HG03439 (cell line): ENCODE measurements around the gene SNCB.

ENCODE experiments used
- ATAC-seq: cut with Tn5 transposase; IDR thresholded peaks from one replicate; pipeline ENCODE4 v1.9.1; 2021; ENCODE audit warnings: mild to moderate bottlenecking, moderate library complexity; ENCODE audit not compliant: unreplicated experiment

SNCB gene

DNA sequence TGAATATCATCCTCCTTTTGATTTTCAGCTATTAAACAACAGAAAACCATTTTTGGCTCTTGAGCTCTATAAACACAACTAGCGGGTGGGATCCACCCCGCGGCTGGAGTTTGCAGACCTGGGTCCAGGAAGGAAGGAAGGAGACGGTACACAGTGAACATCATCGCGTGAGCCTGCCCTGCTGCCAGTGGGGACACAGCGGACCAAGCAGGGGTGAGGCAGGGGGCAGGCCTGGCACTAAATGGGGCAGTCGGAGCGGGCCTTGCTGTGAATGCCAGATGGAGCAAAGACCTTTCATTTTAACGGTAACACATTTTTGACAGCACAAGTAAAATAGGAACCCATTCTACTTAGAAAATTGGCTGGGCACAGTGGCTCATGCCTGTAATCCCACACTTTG lies 31.3 kb upstream of the SNCB start:
- ATAC-seq = no peak

DNA sequence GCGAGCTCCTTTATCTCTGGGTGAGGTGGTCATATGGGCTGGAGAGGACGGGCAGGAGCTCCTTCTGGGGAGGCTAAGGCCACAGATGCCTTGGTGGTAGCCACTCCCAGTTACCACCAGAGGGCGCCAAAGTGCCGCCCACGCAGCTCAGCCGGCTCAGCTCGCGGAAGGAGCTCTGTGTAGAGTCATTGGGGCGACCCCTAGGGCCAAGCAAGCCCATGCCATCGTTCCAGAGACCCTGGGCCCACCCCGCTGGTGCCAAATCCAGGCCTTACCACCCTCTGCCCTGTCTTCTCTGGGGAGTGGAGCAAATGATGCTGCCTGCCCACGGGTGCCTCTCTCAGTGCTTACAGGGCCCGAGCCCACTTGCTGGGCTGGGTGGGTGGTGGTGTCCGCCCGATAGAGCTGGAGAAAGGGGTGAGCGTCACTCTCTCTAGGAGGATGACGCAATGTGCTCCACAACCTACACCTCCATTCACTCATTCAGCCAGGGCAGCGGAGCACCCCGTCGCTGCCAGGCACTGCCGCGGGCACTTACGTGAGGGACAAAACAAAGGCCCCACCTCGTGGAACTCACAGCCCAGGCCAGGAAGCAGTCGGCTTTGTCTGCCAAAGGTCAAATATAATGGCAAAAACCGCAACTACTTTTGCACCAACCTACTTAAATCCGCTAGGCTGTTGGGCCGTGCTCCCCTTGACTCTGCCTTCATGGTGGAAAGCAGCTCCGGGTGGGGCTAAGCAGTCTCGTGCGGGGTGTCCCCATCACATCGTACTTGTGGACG lies 30.7 kb upstream of the SNCB start:
- ATAC-seq = no peak

DNA sequence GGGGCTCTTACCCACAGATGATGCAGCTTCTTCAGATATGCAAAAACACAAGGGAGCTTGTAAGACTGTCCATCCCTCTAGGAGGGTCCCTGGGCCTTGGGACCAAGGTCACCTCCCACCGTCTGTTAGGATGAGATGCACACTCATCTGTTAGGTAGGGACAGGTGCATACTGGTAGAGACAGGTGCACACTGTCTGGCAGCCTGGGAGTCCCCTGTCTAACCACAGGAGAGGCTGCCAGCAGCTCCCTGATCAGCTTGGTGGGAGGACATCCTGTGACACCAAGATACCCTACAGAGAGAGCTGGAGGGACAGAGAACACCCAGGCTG lies 30.2 kb upstream of the SNCB start:
- no peak for ATAC-seq

DNA sequence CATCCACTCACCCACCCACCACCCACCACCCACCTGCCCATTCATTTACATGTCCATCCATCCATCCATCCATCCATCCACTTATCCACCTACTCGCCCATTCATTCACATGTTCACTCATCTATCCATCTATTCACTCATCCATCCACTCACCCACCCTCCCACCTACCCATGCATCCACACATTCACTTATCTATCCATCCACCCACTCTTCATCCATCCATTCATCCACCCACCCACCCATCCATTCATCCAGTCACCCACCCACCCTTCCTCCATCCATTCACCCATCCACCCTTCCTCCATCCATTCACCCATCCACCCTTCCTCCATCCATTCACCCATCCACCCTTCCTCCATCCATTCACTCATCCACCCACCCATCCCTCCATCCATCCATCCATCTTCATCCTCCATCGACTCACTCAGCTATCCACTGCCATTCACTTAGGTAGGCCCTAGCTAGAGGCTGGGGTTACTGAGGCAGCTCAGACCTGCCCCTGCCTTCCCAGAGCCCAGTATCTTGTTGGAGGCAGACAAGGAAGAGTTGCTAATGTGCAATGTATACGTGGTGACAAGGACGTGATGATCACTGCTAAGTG lies 29.6 kb upstream of the SNCB start:
- no peak for ATAC-seq

DNA sequence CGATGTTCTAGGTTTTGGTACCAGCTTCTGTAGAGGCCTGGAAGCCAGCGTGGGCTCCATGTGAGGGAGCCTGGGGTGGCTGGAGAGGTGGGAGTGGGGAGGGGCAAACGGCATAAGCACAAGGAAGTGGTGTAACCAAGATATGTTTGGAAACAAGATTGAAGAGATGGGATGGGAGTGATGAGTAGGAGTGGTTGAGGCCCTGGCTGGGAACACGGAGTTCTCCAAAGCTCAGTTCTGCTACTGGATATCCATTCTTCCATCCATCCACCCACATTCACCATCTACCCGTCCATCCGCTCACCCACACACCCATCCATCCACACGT lies 29.1 kb upstream of the SNCB start:
- no peak for ATAC-seq

DNA sequence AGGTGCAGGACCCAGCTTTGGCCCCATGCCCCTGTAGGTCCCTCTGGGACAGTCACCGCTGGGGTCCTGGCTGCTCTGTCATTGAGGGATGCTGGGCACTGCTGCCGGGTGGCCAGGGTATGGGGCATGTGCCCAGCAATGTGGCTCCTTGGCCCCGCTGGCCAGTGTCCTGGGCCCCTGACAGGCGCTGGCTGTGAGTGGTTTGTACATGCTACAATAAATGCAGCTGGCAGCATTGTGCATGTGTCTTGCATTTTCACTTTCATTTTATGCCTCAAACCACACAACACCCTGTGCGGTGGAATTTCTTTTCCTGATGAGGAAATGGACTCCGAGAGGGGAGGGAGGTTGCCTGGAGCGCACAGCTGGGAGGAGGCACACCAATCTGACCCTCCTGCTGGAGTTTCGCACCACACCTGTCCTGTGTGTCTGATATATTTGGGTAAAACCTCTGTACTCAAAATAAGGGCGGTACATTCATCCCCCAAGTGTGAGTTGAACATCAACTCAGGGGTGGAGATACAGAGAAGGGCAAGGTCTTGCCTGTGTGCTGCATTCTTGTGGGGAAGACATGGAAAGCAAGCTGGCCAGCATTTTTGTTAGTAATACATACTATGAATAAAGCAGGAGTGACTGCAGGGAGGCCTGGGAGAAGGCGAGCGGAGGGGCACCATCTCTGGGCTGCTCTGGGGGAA lies 28.6 kb upstream of the SNCB start:
- no peak for ATAC-seq

DNA sequence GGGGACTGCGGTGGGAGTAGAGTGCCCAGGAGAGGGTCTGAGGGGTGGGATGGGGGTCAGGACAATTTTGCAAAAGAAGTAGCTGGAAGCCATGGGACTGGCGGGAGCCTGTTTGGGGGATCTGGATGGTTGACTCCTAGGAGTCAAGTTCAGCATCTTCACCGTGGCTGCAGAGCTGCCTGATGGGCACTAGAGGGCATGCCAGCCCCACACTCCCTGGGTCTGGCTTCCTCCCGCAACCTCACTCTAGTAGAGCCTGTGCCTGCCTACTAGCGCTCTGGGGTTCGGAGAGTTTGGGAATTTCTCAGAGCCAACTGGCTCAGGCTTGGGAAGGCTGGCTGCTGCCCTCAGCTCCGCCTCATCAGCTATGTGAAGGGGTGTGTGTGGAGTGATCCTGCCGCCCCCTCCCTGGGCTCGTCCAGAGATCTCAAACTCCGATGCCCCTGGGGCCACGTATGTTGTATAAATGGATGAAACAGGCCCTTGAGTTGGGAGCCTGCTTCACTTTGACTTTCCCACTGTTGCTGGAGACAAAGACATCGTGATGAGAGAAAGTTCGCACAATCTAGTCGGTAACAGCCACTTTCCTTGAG lies 27.8 kb upstream of the SNCB start:
- ATAC-seq = peak; percentile 56

DNA sequence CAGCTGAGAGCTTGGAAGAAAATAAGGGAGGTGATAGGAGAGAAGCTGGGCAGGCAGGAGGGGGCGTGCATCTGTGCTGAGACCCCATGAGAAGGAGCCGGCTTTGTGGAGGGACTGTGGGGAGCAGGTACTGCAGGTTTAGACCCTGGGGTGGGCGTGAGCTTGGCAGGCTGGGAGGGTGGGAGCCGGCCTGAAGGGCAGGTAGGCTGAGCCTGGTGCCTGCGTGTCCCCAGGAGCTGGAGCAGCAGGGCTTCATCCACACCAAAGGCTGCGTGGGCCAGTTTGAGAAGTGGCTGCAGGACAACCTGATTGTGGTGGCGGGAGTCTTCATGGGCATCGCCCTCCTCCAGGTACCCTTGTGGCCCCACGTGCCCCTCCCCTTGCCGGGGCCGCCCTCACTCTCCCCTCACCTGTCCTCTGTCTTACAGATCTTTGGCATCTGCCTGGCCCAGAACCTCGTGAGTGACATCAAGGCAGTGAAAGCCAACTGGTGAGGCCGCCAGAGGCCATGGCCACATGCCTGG lies 26.2 kb upstream of the SNCB start:
- no peak for ATAC-seq

DNA sequence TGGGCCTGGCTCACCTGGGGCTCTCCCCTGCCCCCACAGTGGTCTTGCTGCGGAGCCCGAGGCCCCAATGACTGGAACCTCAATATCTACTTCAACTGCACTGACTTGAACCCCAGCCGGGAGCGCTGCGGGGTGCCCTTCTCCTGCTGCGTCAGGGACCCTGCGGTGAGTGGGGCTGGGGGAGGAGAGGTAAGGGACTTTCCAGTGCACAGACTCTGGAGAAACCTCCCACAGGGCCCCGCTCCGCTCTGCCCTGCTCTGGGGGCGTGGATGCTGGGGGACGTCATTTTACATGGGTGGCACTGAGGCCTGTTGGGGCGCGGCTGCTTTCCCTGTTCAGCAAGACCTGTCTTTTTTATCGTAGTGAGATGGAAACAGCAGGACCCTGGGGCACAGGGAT lies 24.5 kb upstream of the SNCB start:
- ATAC-seq = no peak

DNA sequence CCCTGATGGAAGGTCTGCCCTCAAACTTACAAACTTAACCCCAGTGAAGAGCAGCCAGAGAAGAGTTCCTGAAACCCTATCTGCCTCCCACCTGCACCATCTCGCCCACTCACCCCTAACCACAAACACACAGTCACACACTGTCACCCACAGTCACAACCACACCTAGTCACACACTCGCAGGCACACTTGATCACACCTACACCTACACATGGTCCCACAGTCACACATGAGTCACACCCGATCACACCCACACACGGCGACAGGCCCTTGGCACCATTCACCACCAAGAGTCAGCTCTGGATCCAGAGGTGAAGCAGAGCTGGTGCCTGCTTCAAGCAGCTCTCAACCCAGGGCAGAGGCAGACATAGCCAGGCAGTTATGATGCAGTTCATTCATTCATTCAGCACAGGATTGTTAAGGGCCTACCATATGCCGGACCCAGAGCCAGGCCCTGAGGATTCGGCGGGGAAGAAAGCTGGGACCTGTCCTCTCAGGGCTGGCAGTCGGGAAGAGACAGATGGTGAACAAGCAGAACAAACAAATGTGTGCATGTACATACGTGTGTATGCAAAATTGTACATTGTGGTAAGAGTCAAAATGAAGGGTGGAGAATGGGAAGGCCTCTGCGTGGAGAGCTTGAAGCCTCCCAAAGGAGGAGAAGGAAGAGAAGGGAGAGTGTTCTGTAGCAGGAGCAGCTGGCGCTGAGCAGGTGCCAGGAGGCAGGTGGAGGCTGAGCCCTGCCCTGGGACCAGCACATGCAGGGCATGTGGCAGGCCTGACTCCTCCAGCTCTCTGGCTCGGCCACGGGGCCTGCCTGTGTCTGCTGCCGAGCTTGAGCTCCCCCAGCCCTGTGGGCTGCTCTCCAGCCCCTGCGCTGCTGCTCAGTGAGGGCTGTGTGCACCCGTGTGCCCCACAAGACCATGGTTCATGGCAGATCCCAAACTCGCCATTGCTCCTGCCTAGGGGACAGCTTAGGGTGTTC lies 23.4 kb upstream of the SNCB start:
- ATAC-seq = no peak

DNA sequence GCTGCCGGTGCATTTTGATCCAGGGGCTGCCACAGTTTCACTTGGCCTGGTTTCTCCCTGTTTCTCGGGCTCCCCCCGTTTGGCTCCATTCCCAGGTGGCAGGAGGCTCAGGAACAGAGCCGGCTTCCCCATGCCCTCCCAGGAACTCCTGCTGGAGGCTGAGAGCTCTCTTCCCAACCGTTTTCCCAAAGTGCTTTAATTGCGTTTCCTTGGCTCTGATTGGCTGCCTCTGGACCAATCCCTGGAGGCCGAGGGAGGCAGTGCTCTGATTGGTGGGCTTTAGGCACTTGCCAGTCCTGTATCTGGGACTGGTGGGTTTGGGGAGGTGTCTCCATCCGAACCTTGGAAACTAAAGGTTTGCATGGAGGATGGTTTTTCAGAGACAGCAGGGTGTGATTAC lies 21.8 kb upstream of the SNCB start:
- ATAC-seq = no peak

DNA sequence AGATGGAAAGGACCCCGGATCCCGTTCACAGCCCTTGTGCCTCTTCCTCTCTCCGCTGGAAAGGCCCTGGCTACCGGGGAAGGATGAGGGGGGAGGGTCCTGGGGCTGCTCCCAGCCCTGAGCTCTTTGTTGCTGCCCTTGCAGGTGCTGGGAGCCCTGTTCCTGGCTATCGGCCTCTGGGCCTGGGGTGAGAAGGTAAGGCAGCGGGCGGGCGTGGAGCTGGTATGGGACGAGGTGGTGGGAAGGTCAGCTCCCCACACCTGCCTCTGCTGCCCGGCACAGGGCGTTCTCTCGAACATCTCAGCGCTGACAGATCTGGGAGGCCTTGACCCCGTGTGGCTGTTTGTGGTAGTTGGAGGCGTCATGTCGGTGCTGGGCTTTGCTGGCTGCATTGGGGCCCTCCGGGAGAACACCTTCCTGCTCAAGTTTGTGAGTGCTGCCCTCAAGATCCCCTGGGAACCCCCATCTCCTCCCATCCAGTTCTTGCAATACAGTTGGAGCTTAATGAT lies 21.2 kb upstream of the SNCB start:
- ATAC-seq = no peak

DNA sequence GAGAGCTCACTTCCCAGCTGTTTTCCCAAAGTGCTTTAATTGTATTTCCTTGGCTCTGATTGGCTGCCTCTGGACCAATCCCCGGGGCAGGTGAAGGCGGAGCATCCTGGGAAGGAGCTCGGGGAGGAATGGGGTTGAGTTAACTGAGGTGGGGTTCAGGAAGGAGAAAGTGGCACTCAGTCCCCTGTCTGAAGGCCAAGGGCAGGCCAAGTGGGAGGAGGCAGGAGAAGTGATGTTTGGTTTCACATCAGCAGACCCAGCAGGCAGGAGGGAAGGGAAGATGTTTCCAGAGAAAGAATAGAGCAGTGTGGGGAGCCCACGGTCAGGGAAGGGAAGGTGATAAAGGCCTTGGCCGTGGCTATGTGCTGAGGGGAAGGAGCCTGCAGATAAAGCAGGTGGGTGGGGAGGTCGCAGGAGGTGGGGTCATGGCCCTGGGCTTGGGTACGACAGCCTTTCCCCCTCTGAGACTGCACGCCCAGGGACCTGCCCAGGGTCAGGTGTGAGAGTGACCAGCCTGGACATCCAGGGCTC lies 20.1 kb upstream of the SNCB start:
- no peak for ATAC-seq

DNA sequence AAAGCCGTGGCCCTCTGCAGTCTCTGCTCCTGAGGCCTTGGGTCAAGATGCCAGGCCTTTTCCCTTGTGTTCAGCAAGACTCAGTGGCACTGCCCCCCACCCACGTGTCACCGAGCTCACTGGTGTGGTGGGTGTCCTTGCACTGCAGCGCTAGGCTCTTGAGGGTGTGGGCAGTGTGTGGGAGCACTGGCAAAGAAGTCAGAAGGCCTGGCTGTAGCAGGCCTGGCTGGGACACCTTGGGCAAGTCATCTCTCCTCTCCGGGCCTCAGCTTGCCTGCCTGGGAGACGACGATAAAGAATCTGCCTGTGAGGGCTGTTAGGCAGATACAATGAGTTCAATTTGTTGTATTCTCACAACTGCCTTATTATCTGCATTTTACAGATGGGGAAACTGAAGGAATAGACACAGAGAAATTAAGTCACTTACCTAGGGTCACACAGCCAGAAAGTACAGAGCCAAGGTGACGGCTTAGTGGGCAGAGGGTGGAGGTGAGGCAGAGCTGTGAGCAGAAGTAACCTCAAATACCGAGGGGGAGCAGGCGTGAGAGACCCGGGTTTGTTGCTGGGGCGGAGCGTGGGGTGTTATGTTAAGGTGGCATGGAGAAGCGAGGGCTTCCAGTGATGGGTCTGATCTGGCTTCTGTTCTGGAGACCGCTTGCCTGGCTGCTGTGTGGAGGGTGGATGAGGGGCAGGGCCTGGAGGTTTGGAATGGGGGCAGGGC lies 18.3 kb upstream of the SNCB start:
- ATAC-seq = no peak

DNA sequence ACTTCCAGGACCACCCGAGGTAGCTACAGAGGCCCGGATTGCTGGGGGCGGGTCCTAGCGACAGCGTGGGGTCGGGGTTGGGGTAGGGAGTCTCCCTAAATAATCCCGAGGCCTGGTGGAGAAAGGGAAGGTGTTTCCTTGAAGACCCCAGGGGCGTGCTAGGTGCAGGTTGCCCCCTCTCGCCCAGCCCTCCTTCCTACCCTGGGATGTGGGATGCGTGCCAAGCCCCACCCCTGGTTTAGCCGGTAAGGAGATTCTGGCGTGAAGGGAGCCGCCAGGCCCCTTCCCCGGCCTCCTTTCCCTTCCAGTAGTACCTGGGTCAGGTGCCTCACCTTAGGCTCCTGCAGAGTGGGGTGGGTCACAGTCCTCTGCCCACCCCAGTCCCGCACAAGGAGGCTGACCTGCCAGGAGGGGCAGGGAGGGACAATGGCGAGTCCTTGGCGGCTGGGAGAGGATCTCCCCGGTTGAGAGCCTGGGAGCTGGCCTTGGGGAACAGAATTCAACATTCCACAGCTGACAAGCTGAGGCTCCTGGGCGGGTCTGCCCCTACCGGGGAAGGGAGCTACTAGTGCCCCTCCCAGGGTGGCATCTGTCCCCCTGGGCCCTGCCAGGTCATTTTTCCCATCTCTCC lies 17.6 kb upstream of the SNCB start:
- ATAC-seq = no peak

DNA sequence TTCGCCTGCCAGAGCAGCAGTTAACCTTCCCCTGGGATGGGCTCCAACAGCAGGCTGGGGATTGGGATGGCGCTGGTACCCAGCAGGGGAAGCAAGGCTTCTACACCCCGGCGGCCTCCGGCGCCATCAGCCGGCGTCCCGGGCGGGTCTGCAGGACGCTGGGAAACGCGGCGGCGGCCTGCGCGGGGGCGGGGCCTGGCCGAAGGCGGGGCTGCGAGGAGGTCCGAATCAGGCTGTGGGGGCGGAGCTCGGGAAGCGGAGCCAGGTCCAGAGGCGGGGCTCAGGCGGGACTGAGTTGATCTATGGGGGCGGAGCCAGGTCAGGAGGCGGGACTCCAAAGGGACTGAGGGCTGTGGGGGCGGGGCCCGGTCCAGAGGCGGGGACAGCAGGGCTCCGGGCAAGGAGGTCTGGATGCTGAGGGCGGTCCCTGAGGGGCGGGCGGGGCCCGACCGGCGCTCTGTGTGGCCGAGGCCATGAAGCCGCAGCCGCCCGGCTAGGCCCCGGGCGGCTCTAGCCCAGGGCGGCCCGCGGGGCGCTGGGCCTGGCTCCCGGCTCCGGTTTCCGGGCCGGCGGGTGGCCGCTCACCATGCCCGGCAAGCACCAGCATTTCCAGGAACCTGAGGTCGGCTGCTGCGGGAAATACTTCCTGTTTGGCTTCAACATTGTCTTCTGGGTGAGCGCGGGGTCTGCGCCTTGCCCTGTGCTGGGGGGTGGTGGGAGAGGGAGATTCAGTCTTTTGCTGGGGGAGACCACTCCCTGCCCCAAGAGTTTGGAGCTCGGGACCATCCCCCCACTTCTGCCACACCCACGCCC lies 16.9 kb upstream of the SNCB start, which contains the start of gene TSPAN17:
TSS of gene TSPAN17 (plus strand) at position 455 of the 813 bp plus-strand sequence. CDS start at position 587, 132 bp downstream.
- ATAC-seq = peak; percentile 93

DNA sequence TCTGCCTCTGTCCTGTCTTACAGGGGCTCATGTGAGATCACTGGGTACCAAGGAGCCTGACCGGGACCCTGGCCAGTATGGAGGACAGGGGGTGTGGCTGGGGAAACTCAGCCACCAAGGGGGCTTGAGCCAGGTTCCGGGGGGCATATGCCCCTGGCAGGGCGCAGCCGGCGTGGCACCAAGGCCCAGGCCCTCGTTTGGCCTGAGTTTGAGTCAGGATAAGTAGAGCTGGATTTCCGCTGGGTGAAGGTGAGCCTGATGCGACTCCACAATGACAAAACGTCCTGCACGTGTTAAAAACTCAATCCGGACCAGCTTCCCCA lies 16.3 kb upstream of the SNCB start:
- no peak for ATAC-seq

DNA sequence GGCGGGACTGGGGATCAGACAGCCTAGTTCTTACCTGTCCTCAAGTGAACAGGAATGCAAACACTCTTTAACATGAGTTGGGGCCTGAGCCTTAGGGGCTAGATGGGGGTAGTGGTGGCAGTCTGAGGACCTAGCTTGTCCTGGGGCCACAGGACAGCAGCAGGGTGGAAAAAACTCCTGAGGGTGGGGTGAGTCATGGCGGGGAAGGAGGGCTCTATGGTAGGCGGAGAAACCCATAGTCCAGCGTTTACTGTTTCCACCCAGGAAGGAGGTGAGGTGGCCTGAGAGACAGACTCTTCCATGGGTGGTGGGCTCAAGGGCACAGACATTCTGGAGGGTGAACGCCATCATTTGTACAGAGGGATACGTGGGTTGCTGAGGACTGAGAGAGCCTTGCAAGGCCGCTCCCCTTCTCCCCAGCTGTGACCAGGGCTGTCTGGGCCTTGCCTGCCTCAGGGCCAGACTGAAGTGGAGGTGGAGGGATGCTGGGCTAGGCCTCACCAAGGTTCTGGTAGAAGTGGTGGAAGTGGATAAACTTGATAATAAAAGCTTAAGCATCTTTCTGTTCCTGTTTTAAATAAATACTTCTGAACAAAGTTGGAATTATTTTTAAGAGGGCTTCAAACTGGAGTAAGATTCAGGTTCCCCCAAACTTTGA lies 15.8 kb upstream of the SNCB start:
- ATAC-seq = no peak
